ENCODE results near the gene TBC1D22A. TPM values are rescaled to one million over a fixed set of nuclear protein-coding genes. Genes with fewer than 3 reads are reported as not detected.
A peak's percentile ranks its signal among the peaks of the same experiment; 100 is the strongest.

TBC1D22A gene
- total and polyA plus RNA-seq, 2 donors from 2014 or later = 24.6 to 39.4 TPM

DNA sequence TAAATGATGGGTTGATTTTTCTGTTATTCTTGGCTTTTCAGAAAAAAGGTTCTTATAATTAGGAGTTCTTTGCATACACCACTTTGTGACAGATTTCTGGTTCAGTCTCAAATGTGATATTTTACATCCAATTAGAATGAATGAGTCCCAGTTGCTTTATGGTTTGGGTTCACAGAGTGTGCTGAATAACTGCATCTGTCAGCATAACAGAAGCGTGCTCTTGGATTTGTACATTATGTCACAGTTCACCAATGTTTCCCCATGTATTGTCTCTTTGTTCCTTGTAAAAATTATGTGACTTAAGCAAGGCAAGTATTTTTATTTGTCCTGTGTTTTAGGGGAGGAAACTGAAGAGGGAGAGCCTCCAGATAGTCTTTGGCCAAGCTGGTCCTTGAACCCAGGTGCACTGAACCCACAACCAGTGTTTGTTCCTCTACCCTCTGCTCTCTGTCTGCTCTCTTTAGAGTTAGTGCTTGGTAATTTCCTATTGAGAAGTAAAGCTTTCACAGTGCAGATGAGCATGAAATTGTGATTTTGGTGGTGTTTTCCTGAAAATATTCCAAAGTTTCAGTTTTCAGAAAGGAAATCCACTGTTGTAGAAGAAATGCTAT is 107.5 kb downstream of the TBC1D22A start:
- Histone ChIP-seq H3K36me3 (ENCODE audit: control insufficient read depth in 2 of 3, insufficient read depth in 3 of 3, low read length in 3 of 3) (peaks cover 0 to 5% (median 0%) of the 10 kb centered on the region in 3 donors), H3K27ac (ENCODE audit: low read depth in 2 of 2, low read length in 2 of 2) (no peak overlapping the region), H3K9me3 (ENCODE audit: control insufficient read depth in 2 of 3, insufficient read depth in 1 of 3, low read length in 3 of 3) (peaks cover 0 to 14% (median 2%) of the 10 kb centered on the region in 3 donors), H3K4me1 (ENCODE audit: control insufficient read depth in 2 of 3, insufficient read depth in 2 of 3, low read depth in 1 of 3, low read length in 3 of 3) (peaks cover 0 to 3% (median under 1%) of the 10 kb centered on the region in 3 donors), H3K27me3 (ENCODE audit: control insufficient read depth, insufficient read depth, low read length) (no peaks in the 10 kb centered on the region), H3K9ac (ENCODE audit: low read length in 3 of 3) (no peak overlapping the region), H3K4me3 (ENCODE audit: low read length in 3 of 3) (no peak overlapping the region)
- DNase-seq (peak in 2 of 5 donors; percentile 2 to 72), FAIRE-seq (no peak)
- TF ChIP-seq, protein P1, sequence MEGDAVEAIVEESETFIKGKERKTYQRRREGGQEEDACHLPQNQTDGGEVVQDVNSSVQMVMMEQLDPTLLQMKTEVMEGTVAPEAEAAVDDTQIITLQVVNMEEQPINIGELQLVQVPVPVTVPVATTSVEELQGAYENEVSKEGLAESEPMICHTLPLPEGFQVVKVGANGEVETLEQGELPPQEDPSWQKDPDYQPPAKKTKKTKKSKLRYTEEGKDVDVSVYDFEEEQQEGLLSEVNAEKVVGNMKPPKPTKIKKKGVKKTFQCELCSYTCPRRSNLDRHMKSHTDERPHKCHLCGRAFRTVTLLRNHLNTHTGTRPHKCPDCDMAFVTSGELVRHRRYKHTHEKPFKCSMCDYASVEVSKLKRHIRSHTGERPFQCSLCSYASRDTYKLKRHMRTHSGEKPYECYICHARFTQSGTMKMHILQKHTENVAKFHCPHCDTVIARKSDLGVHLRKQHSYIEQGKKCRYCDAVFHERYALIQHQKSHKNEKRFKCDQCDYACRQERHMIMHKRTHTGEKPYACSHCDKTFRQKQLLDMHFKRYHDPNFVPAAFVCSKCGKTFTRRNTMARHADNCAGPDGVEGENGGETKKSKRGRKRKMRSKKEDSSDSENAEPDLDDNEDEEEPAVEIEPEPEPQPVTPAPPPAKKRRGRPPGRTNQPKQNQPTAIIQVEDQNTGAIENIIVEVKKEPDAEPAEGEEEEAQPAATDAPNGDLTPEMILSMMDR (IDR thresholded peaks at IDR 0.05; ENCODE audit: borderline replicate concordance, extremely low read depth, insufficient read depth) = no peak
- intact Hi-C loops (cut with DNase I) = no loop called here

DNA sequence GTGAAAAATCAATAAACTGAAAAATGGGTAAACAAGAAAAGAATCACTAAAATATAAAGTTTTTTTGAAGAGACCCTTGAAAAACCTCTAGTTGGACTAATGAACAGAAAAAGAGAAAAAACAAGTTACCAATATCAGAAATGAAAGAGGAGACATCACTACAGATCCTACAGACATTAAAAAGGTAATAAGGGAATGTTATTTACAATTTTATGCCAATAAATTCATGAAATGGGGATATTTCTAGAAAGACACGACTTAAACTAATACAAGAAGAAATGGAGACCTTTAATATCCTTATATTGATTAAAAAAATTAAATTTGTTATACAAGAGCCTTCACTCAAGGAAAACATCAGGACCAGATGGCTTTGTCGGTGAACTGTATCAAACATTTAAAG is 109.4 kb downstream of the TBC1D22A start:
- intact Hi-C loops (cut with DNase I) = no loop called here
- DNase-seq (no peak), FAIRE-seq (no peak)
- peaks cover 0 to 14% (median 2%) of the 10 kb centered on the region in 3 donors for H3K9me3 ChIP-seq (ENCODE audit: control insufficient read depth in 2 of 3, insufficient read depth in 1 of 3, low read length in 3 of 3)
- no peaks in the 10 kb centered on the region for H3K27me3 ChIP-seq (ENCODE audit: control insufficient read depth, insufficient read depth, low read length)
- H3K27ac ChIP-seq (ENCODE audit: low read depth in 2 of 2, low read length in 2 of 2) = no peak overlapping the region
- no peak overlapping the region for H3K9ac ChIP-seq (ENCODE audit: low read length in 3 of 3)
- no peak overlapping the region for H3K4me3 ChIP-seq (ENCODE audit: low read length in 3 of 3)
- TF ChIP-seq, protein P1 (IDR thresholded peaks at IDR 0.05; ENCODE audit: borderline replicate concordance, extremely low read depth, insufficient read depth) = no peak
- H3K4me1 ChIP-seq (ENCODE audit: control insufficient read depth in 2 of 3, insufficient read depth in 2 of 3, low read depth in 1 of 3, low read length in 3 of 3) = no peaks in the 10 kb centered on the region
- peaks cover 0 to 3% (median 0%) of the 10 kb centered on the region in 3 donors for H3K36me3 ChIP-seq (ENCODE audit: control insufficient read depth in 2 of 3, insufficient read depth in 3 of 3, low read length in 3 of 3)

DNA sequence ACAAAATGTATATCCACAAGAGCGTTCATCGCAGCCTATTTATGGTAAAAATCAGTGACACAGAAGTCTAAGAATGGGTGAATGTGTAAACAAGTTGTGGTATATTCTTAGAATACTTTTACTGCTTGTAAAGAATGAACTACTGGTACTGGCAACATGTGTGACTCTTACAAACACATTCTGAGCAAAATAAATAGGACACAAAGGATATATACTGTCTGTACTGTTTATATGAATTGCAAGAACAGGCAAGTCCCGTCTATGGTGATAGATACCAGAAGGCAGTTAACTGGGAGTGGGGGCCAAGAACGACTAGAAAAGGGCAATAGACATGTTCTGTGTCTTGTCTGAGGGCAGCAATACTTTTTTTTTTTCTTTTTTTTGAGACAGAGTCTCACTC is 112.6 kb downstream of the TBC1D22A start:
- Histone ChIP-seq H3K36me3 (ENCODE audit: control insufficient read depth in 2 of 3, insufficient read depth in 3 of 3, low read length in 3 of 3) (no peaks in the 10 kb centered on the region), H3K4me1 (ENCODE audit: control insufficient read depth in 2 of 3, insufficient read depth in 2 of 3, low read depth in 1 of 3, low read length in 3 of 3) (peaks cover 0 to 3% (median 3%) of the 10 kb centered on the region in 3 donors), H3K9ac (ENCODE audit: low read length in 3 of 3) (no peak overlapping the region), H3K27ac (ENCODE audit: low read depth in 2 of 2, low read length in 2 of 2) (no peak overlapping the region), H3K27me3 (ENCODE audit: control insufficient read depth, insufficient read depth, low read length) (no peaks in the 10 kb centered on the region), H3K4me3 (ENCODE audit: low read length in 3 of 3) (no peak overlapping the region), H3K9me3 (ENCODE audit: control insufficient read depth in 2 of 3, insufficient read depth in 1 of 3, low read length in 3 of 3) (peaks cover 0 to 14% (median 2%) of the 10 kb centered on the region in 3 donors)
- FAIRE-seq = no peak
- DNase-seq = peak in 1 of 5 donors; percentile 11
- intact Hi-C loops (cut with DNase I) = no loop called here
- TF ChIP-seq, protein P1 (IDR thresholded peaks at IDR 0.05; ENCODE audit: borderline replicate concordance, extremely low read depth, insufficient read depth) = no peak
